GM23248 (cell line): ENCODE data around the gene DBNDD2.

ENCODE experiments used
- EZH2 ChIP-seq: fragments of 200-600 bp; sonication (generic); IDR thresholded peaks from 2 replicates; pipeline ENCODE4 v1.6.1; 2018; ENCODE audit warnings: antibody characterized with exemption, mild to moderate bottlenecking; ENCODE audit not compliant: insufficient read depth, poor library complexity, severe bottlenecking
- EZH2phosphoT487 ChIP-seq: fragments of 200-600 bp; sonication (generic); IDR thresholded peaks from 2 replicates; pipeline ENCODE4 v1.6.1; 2018; ENCODE audit warnings: antibody characterized with exemption, moderate library complexity, mild to moderate bottlenecking, low read depth; ENCODE audit not compliant: insufficient read depth

GRCh38 chr20:45366192-45366591, 41.9 kb upstream of the DBNDD2 start:
- no peak for TF ChIP-seq EZH2
- no peak for TF ChIP-seq EZH2phosphoT487
